Smooth muscle cell (in vitro differentiated cells): ENCODE measurements around the gene DHRS12. TPM values are rescaled to one million over a fixed set of nuclear protein-coding genes. Genes with fewer than 3 reads are reported as not detected.

Experiments
- DNase-seq: peaks from one replicate; lab custom pipeline; 2025; ENCODE audit not compliant: unreplicated experiment; lab: John Stamatoyannopoulos, UW
- H2AFZ ChIP-seq: fragments of 200-600 bp; sonication (generic); 2 replicates; pipeline ENCODE4 v1.6.0; 2016; ENCODE audit warnings: antibody characterized with exemption, low read depth, mild to moderate bottlenecking
- H3F3A ChIP-seq: fragments of 200-600 bp; sonication (generic); 2 replicates; pipeline ENCODE4 v1.6.0; 2017; ENCODE audit warnings: antibody characterized with exemption, low read depth
- H3K27ac ChIP-seq: fragments of 200-600 bp; sonication (generic); 2 replicates; pipeline ENCODE4 v1.5.1; 2016; ENCODE audit warnings: low read depth, mild to moderate bottlenecking
- H3K27me3 ChIP-seq: fragments of 200-600 bp; sonication (generic); 2 replicates; pipeline ENCODE4 v1.6.1; 2016; ENCODE audit warnings: low read depth, mild to moderate bottlenecking
- H3K36me3 ChIP-seq: fragments of 200-600 bp; sonication (generic); 2 replicates; pipeline ENCODE4 v1.5.1; 2016; ENCODE audit warnings: low read depth
- H3K4me1 ChIP-seq: fragments of 200-600 bp; sonication (generic); 2 replicates; pipeline ENCODE4 v1.5.1; 2016; ENCODE audit warnings: low read depth
- H3K4me2 ChIP-seq: fragments of 200-600 bp; sonication (generic); 2 replicates; pipeline ENCODE4 v1.6.0; 2016; ENCODE audit warnings: mild to moderate bottlenecking
- H3K4me3 ChIP-seq: fragments of 200-600 bp; sonication (generic); 2 replicates; pipeline ENCODE4 v1.5.1; 2016; ENCODE audit warnings: mild to moderate bottlenecking
- H3K79me2 ChIP-seq: fragments of 200-600 bp; sonication (generic); 2 replicates; pipeline ENCODE4 v1.6.0; 2016; ENCODE audit warnings: low read depth, mild to moderate bottlenecking
- H3K9ac ChIP-seq: fragments of 200-600 bp; sonication (generic); 2 replicates; pipeline ENCODE4 v1.6.0; 2016; ENCODE audit warnings: low read depth
- H3K9me3 ChIP-seq: fragments of 200-600 bp; sonication (generic); replicated peaks from 2 replicates; pipeline ENCODE4 v1.5.1; 2016; ENCODE audit warnings: low read depth
- H4K20me1 ChIP-seq: fragments of 200-600 bp; sonication (generic); 2 replicates; pipeline ENCODE4 v1.6.0; 2016; ENCODE audit warnings: low read depth
- WGBS: methylation state at CpG from one replicate; pipeline ENCODE4 v1.1.7; 2016; ENCODE audit warnings: low lambda C conversion rate; 5-methylcytosine and 5-hydroxymethylcytosine counted together
- polyA plus RNA-seq: library from polyadenylated mRNA; unstranded; fragments of >200 nt; fragmentation: Nextera tagmentation; extraction: Ambion mirVana; gene quantifications from 2 replicates; pipeline ENCODE4 v1.2.1, GENCODE V29; 2016
- total RNA-seq: library from RNA; depleted of rRNA; stranded (reverse); fragments of >200 nt; gene quantifications from 2 replicates; pipeline ENCODE4 v1.2.3, GENCODE V29; 2014
- TF ChIP-seq, protein P1 (sequence below): fragments of 200-600 bp; sonication (generic); IDR thresholded peaks from 2 replicates; pipeline ENCODE4 v1.5.1; 2017; ENCODE audit warnings: borderline replicate concordance, mild to moderate bottlenecking, antibody characterized with exemption; ENCODE audit not compliant: insufficient read depth, poor library complexity, severe bottlenecking

Gene DHRS12
- total and polyA plus RNA-seq, 2 experiments from 2014 or later, result 5.7 to 9.9 TPM

- no peak overlapping the region for H2AFZ ChIP-seq
- no peak overlapping the region for H3K9ac ChIP-seq
- H3K27me3 ChIP-seq, result no peaks in the 10 kb centered on the region
- no peak overlapping the region for H3K27ac ChIP-seq
- H3K4me1 ChIP-seq, result peaks cover 9% of the 10 kb centered on the region
- DNase-seq, result no peak
- H3F3A ChIP-seq, result peaks cover 20% of the 10 kb centered on the region
- 95% methylated on average over 2 of the region's 2 CpGs for WGBS
- H4K20me1 ChIP-seq, result no peaks in the 10 kb centered on the region
- no peak overlapping the region for H3K4me3 ChIP-seq
- H3K36me3 ChIP-seq, result no peaks in the 10 kb centered on the region
- H3K4me2 ChIP-seq, result no peak overlapping the region
- no peaks in the 10 kb centered on the region for H3K9me3 ChIP-seq
- H3K79me2 ChIP-seq, result no peaks in the 10 kb centered on the region
- TF ChIP-seq, protein P1, sequence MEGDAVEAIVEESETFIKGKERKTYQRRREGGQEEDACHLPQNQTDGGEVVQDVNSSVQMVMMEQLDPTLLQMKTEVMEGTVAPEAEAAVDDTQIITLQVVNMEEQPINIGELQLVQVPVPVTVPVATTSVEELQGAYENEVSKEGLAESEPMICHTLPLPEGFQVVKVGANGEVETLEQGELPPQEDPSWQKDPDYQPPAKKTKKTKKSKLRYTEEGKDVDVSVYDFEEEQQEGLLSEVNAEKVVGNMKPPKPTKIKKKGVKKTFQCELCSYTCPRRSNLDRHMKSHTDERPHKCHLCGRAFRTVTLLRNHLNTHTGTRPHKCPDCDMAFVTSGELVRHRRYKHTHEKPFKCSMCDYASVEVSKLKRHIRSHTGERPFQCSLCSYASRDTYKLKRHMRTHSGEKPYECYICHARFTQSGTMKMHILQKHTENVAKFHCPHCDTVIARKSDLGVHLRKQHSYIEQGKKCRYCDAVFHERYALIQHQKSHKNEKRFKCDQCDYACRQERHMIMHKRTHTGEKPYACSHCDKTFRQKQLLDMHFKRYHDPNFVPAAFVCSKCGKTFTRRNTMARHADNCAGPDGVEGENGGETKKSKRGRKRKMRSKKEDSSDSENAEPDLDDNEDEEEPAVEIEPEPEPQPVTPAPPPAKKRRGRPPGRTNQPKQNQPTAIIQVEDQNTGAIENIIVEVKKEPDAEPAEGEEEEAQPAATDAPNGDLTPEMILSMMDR, result no peak
Observed at GRCh38 chr13:51742611-51743010, 61.4 kb downstream of the DHRS12 start.

DNA sequence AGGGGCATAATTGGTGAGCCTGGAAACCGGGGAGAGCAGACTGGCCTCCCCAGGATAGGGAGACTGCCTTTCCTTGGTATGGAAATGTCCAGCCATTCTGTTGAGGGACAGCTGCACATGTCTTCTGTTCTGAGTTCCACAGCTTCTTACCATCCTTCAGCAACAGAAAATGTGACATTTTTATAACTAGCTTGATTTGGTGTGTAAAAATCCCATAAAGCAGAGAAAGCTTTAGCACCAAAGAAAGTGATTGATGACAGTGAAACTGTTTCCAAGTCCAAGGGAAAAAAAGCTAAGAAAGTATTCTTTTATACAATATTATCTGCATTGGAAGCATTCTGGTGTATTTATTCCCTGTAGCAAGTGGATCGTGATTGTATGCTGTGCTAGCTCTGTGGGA, 61.9 kb downstream of the DHRS12 start:
- 95% methylated on average over 2 of the region's 2 CpGs for WGBS
- TF ChIP-seq, protein P1, result no peak

GRCh38 chr13:51740698-51741097, 63.3 kb downstream of the DHRS12 start:
- H3K9me3 ChIP-seq, result no peaks in the 10 kb centered on the region
- TF ChIP-seq, protein P1, result no peak
- H3K4me3 ChIP-seq, result no peak overlapping the region
- H4K20me1 ChIP-seq, result no peaks in the 10 kb centered on the region
- H3F3A ChIP-seq, result peaks cover 14% of the 10 kb centered on the region
- no peak for DNase-seq
- H3K9ac ChIP-seq, result no peak overlapping the region
- 34% methylated on average over 5 of the region's 5 CpGs for WGBS
- peak overlapping the region; percentile 49 for H3K4me2 ChIP-seq
- no peaks in the 10 kb centered on the region for H3K36me3 ChIP-seq
- H3K79me2 ChIP-seq, result no peaks in the 10 kb centered on the region
- H2AFZ ChIP-seq, result no peak overlapping the region
- H3K27me3 ChIP-seq, result no peaks in the 10 kb centered on the region
- H3K27ac ChIP-seq, result peak overlapping the region; percentile 83
- H3K4me1 ChIP-seq, result peaks cover 5% of the 10 kb centered on the region

More for the DNA sequence above, 61.9 kb downstream of the DHRS12 start:
- Histone ChIP-seq H2AFZ (no peak overlapping the region), H3K4me3 (no peak overlapping the region), H3K36me3 (no peaks in the 10 kb centered on the region), H3K27me3 (no peaks in the 10 kb centered on the region), H3K9ac (no peak overlapping the region), H3K4me2 (no peak overlapping the region), H3K79me2 (no peaks in the 10 kb centered on the region), H3K4me1 (peaks cover 5% of the 10 kb centered on the region), H3K27ac (no peak overlapping the region), H3F3A (peaks cover 20% of the 10 kb centered on the region), H3K9me3 (no peaks in the 10 kb centered on the region), H4K20me1 (no peaks in the 10 kb centered on the region)
- DNase-seq, result no peak

- WGBS, result 86% methylated on average over 6 of the region's 6 CpGs
- no peak overlapping the region for H2AFZ ChIP-seq
Observed at GRCh38 chr13:51739027-51739764, 64.8 kb downstream of the DHRS12 start.

More at GRCh38 chr13:51739027-51739764, 64.8 kb downstream of the DHRS12 start:
- no peaks in the 10 kb centered on the region for H3K79me2 ChIP-seq
- H3K27ac ChIP-seq, result peak overlapping the region; percentile 83
- H3K9me3 ChIP-seq, result no peaks in the 10 kb centered on the region
- H3K9ac ChIP-seq, result peak overlapping the region; percentile 6
- TF ChIP-seq, protein P1, result no peak
- H3K4me3 ChIP-seq, result no peak overlapping the region
- no peaks in the 10 kb centered on the region for H3K36me3 ChIP-seq
- no peaks in the 10 kb centered on the region for H3K27me3 ChIP-seq
- peaks cover 11% of the 10 kb centered on the region for H3K4me1 ChIP-seq
- H3F3A ChIP-seq, result peaks cover 14% of the 10 kb centered on the region
- peak overlapping the region; percentile 49 for H3K4me2 ChIP-seq
- H4K20me1 ChIP-seq, result no peaks in the 10 kb centered on the region
- no peak for DNase-seq
